GM21360 (cell line): Measurements from ENCODE around the gene ANKRD66.
"Not testable (repeated sequence)": the region's sequence is repeated elsewhere in the genome, so short reads cannot be mapped to it uniquely, and the experiment has no call there.

ENCODE experiments used
- ATAC-seq: cut with Tn5 transposase; IDR thresholded peaks from one replicate; pipeline ENCODE4 v1.9.1; 2021; ENCODE audit warnings: mild to moderate bottlenecking, moderate library complexity; ENCODE audit not compliant: unreplicated experiment

The ANKRD66 gene

DNA sequence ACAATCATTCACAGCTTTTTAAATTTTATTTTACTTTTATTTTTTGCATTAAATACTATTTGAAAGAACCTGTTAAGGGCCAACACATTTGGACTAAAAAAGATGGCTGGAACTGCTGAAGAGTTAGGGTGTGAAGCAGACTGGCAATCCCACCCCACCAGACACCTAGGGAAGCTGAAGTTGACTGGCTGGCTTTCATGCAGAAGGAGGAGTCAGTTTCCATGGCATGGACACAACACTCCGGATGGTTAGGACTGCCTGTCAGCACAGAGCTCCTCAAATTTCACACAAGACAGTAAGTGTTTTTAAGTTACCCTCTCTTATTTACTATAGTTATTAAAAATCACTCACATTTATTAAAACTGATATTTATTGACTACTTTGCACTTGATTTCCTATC, at the start of gene ANKRD66:
TSS of gene ANKRD66 (plus strand) at position 238 of the 400 bp plus-strand sequence. CDS start 5,016 bp downstream, outside the sequence.
- no peak for ATAC-seq

DNA sequence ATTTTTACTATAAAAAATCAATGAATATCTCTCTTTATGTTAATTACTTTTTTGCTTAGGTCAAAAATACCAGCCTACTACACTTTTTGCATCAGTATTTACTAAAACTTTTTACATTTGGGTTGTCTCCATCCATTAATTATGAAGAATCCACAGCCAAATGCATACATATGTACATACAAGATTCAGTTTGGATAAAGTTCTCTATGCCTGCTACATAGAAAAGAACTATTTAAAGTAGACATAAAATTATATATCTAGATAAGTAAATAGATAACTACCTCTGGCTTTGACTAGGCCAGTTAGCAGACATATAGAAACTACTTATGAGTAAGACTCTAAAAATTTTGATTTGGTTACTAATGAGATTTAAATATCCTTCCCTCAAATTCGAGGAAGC, 46.8 kb upstream of the ANKRD66 start:
- ATAC-seq = no peak

DNA sequence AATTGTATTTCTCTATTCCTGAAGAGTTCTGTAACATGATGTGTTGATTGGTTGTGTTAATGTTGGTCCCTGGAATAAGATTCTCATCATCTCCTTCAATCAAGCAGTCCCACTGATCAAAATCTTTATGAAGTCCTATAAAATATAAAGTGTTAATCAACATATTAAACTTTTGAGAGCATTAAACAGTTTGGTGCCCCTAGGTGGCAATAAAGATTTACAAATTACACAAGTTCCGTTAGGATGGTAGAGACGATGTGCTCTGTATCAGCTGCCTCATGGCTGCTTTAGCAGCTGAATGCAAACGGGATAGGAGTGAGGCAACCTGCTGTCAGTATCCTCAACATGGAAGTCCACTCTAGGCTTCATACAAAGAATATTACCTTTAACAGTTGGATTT, 42.2 kb upstream of the ANKRD66 start:
- ATAC-seq = no peak

DNA sequence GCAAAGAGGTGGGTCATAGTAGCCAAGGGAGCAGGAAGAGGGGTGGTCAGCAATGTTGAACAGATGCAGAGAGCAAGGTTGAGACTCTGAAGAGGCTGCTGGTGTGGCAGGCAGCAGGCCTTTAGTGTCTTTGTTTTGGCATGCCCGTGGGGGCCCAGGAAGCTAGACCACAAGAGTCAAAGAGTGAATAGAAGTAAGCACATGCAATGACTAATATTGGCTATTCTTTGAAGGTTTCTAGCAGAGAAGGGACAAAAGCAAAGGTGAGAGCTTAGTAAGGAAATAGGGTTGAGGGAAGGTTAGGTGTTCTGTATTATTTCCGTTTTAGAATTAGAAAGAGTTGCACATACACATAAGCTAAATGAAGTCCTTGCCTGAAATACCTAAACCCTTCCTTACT, 40.3 kb upstream of the ANKRD66 start:
- ATAC-seq = no peak

DNA sequence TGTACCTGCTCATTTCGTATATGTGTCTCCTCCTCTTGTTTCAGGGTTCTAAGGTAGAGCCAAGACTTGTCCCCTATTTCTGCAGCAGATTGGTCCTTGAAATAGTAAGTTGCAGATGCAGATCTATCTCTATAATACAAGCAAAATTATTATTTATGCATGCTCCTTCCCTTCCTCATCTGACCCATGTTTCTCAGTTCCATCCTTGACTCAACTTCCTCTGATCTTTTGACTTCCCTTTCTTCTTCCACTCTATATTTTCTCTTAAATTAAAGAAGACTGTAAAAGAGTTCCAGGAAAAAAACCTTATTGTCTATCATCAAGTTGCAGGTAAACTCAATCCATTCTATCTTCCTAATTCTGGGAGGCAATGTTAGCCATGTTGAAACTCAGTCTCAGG, 35.2 kb upstream of the ANKRD66 start:
- ATAC-seq = no peak

DNA sequence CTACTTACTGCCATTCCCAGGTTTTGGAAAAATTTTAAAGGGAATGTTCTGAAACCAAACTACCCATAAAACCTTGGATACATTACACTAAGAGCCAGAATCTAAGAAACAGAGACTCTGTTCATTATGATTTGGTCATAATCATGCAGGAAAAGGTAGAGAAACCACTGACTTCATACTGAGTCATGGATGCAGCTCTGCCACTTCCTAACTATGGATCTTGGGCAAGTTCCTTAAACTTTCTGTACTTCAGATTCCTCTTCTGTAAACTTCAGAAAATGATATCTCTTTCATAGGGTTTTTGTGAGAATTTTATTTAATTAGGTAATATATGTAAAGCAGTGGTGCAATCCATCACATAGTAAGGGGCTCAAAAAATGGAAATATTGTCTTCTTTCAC, 31.6 kb upstream of the ANKRD66 start:
- ATAC-seq = no peak

DNA sequence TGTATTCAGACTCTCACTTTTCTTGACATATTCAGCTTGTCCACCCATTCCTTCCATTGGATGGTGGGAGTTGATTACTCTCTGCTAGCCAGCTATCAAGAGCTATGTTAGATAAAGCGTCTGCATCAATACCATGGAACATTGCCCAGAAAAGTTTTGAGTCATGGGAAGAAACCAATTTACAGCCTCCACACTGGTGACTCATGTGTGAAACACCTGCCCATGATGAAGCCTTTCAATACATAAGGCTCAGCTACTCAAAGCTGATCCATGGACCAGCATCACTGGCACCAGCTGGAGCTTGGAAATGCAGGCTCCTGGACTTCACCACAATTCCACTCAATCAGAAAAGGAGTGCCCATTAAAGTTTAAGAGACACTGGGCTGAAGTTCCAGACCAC, 27.6 kb upstream of the ANKRD66 start:
- no peak for ATAC-seq

DNA sequence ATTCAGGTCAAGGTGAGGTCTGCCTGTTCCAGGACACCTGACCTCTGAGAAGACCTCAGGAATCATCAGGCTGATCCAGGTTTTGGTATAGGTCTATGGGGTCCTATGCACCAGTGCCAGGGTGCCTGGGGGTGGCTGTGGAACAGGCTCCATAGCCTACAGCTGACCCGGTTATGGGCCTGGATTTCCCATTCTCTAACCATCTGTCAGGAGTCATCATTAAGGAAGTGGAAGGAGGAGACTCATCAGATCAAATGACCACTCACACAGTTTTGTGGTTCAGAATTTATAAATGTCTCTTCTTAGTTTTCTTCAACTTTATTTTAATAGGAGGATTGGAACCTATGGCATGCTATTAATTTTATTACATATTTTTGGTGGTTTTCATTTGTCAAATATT, 26.3 kb upstream of the ANKRD66 start:
- ATAC-seq = no peak

DNA sequence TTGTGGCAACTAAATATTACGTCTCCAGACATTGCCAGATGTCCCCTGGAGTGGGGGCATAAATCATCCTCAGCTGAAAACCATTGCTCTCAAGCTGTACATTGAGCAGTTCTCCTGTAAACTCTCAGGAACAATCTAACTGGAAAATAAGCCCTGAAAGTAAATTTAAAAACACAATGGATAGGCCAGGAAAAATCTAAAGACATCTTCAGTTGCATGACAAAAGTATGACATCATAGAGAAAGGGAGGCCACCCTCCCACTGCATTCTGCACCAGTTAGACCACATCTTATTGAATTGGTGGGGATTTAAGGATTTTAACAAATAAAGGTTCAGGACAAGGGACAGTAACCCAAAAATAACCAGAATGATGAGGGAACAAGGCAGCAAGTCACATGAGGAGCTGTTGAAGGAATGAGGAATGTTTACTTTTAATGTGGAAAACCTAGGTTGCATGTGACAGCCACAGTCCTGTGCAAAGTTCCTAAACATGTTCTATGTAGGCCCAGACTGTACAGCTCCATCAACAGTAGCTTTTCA, 16.9 kb upstream of the ANKRD66 start:
- no peak for ATAC-seq

DNA sequence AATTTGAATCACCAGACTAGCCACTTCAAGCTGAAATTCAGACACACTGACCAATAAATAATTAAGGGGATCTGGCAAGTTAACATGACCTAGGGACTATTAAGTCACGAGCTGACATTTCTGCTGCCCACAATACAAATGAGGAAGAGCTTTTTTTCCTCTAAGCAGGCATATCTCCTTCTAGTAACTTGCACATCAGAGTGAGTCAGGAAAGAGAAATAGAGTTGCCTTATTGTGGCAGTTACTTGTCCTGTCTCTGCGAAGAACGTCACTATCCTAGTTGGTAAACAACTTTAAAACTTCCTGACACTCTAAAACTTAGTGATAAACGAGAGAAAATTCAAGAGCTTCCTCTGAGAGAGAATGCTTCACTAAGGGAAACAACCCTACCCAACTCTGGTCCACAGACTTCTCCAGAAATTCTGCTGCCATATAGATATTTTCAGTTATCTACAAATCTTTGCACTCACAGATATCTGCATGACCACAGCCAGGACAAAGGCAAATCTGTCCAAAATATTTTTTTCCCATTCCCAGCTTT, 15.7 kb upstream of the ANKRD66 start:
- ATAC-seq = no peak

DNA sequence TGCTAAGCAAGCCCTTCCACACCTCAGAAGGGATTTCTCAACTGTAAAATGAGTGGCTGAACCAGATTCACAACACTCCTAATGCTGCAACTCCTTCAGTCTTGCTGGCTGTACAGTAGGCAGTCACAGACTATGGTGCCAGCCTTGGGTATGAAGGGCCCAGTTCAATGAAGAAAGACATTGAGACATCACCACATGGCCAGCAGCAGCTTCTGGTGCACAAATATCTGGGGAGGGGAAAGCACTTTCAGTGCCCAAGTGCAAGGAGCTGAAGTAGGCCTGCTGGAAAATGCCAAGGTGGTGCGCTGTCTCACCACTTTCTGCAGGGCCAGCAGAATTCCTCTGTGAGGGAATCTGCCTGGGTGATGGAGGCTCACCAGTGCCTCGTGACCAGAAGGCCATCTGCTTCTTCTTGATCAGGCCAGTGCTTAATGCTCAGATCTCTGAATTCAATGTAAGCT, 13.4 kb upstream of the ANKRD66 start:
- ATAC-seq = no peak

DNA sequence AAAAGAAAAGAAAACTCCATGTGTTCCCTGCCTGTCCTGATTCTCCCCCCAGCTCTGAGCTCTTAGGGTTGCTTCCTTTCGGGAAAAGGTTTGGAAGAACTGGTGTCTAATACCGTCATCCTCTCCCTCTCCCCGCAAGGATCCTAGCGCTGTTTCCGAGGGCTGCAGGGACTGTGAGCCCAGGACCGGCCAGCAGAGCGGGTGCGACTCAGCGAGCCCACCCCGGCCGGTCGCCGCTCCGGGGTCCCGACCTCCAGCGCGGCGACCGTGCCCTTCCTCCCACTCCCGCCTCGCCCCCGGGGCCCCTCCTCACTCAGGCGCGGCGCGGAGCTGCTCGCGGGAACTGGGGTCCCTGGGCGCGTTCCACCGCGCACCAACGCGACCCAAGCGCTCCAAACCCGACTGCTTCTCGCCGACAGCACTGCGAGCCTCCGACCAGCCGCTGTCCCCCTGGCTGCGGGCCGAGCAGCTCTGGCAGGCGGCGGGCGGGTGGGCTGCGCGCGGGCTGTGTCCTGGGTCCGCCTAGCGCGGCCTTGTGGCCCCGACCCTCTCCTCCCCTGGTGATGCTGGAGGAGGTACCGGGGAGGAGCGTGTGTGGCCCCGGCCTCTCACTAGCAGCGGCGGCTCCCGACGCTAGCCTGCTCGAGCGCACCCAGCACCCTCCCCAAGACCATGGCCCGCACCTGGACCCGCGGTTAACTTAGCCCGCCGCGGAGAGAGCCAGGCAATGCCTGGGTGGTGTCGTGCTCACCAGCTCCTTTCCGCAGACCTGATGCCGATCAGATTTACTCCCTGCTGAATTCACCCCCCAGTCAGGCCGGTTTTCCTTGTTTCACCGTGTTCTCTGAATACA, 11.6 kb upstream of the ANKRD66 start, which contains the start of gene PLA2G7:
TSS of gene PLA2G7 (minus strand) at position 509 of the 853 bp plus-strand sequence. CDS start 12,484 bp downstream, outside the sequence.
- ATAC-seq = no peak

DNA sequence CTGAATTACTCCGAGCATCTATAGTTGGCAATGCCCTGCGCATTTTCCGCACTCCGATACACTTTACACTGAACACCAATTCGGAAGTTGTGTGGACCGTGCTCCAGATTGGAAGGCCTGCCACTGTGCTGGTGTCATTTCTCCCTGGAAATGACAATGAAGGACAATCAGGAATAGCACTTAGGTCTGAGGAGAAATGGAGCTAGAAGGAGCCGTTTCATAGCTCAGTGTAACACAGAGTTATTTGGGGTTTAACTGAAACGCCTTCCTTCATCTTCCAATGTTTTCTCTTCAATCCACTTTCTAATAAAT, 11.1 kb upstream of the ANKRD66 start:
- no peak for ATAC-seq

DNA sequence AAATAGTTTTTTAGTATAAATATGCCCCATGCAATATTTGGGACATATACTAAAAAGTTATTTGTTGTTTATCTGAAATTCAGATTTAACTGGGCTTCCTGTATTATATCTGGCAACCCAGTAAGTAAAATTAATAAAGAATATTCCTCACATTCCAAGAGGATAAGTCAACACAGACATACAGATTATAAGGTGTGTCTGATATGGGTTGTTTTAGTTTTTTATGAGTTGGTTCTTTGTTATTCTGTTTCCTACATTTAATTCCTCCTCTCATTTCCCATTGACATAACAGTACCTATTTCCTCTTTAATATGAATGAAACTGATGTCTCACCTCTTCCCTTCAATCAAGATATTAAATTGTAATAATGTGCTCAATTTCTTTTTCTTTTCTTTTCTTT, 9.8 kb upstream of the ANKRD66 start:
- ATAC-seq = no peak

DNA sequence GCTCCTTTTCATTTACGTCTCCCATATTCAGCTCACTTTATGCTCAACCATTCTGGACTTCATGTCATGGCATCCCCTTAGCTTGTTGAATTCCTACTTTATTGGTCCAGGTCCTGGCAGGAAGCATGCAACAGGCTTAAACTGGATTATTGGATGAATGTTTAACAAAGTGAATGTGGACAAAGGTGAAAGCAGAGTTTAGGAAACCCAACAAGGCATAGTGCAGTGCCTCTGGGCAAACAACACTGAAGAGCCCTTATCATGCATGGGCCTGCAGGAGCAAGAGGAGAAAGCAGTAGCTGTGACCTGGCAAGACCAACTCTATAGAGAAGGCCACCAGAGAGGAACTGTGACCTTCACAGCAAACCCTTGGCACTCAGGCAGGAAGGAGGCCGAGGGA, 5.3 kb upstream of the ANKRD66 start:
- no peak for ATAC-seq

DNA sequence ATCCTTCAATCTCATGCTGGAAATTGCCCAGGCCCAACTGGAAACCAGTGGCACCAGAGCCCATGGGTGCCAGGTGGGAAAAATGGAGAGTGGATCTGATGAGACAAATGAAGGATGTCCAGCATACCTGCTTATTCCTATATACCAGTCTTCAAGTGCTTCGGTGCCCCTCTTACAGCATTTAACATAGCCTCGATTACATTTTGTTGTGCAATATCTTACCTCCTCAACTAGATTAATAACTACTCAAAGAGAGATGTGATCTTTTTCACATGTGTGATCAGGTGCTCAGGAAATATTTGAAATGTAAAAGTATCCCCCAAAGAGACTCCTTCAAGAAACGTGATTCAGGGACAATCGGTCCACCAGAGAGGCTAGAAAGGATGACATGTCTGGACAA, 4.8 kb upstream of the ANKRD66 start:
- ATAC-seq = no peak

DNA sequence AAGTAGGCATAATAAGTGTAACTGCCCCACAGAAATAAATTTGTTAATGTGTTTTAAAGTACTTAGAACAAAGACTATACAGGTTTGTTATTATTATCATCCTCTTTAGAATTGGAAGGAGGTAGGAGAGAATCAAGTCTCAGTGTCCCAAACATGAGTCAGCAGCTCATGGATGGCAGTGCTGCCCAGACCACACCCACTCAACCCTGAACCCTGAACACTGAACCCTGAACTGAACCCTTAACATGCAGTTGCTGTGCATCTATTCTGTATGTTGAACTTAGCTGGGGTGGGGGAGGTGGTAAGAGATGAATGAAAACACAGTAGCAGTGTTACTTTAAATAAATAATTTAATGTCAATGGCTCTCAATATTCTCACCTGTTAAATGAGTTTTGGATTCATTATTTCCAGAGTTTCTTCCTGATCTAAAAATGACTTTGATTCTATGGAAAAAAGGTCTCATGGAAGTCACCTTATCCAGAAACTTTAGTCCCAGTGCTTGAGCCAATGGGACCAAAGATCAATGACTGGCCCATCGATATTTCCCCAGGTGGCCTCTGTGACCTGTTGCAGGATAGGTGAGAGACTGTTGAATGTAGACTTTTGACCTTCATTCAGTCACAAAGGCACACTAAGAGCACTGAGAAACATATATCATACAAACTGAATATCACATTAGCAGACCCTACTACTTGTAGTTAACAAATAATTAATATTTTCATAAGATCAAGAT, 3.1 kb upstream of the ANKRD66 start:
- no peak for ATAC-seq

DNA sequence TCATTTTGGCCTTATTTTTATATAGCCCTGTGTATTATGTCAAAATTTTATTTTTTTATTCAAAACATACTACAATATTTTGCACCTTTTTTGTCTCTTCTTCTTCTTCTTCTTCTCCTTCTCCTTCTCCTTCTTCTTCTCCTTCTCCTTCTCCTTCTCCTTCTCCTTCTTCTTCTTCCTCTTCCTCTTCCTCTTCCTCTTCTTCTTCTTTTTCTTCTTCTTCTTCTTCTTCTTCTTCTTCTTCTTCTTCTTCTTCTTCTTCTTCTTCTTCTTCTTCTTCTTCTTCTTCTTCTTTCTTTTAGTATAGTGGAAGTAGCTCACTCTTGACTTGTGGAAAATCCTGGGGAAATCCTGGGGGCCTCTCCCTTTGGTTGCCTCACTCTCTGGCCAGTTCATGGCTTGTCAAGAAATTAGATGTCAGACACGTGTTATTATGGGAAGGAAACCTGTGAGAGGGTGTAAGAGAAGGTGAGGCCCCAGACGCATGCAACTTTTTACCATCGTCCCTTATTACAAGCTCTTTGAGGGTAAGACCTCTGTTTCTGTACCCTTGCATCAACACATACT, 2.5 kb upstream of the ANKRD66 start:
- ATAC-seq = not testable (repeated sequence)

DNA sequence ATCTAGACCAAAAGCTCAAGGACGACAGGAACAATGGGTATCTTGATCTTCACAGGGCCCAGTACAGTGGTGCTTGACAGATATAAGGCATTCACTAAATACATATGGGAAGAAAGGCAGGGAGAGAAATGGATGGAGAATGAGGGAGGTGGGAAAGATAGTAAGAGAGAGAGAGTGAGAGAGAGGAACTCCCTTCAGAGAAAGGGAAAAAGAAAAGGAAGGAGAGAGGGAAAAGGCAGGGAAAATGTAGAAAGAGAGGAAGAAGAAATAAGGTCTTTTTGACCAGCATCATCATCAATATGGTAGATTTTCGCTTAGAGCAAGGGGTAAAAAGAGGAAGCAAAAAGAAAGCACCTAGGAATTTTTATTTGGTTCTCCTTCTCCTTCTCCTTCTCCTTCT, 760 bp upstream of the ANKRD66 start:
- ATAC-seq = no peak

DNA sequence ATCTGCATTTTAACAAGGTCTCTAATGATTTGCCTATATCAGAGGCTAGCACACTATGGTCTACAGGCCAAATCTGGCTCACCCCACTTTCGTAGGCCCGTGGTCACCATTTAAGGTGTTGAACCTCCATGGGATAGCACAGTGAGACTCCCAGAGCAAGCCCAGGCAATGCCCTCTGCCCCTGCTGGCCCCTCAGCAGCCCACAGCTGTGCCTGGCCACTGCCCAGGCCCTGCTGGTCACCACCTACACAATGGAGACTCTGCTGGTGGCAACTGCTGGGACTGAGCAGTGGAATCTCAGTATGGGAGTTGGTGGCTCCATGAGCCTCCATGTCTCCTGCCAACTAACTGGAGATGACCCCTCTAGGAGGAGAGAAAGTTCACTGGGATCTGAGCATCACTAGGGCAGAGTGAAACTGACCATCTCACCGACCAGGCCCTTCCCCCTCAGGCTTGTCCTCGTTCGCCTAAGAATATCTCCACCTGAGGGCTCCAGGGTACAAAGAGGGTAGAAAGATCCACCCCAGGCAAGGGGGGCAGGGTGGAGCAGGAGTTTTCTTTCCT, 2.3 kb downstream of the ANKRD66 start:
- no peak for ATAC-seq

DNA sequence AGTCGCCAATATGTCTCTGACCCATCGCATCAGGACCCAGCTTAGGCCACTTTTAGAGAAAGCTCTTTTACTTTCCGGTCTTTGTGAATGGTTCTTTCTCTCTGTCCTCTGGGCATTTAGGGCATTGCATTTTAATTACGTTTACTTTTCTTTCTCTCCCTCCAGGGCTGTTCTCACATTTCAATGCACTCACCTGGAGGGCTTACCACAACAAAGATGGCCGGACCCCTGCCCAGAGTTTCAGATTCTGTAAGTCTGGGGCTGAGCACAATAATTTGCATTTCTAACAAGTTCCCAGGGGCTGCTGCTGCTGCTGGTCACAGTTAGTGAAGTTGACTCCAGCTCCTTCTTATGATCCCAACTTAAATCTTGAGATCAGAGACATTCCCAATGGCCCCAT, 3.0 kb downstream of the ANKRD66 start:
- ATAC-seq = no peak
